Activated CD8-positive, alpha-beta memory T cell treated with anti-CD3 and anti-CD28 coated beads for 36 hours (primary cell): Measurements from ENCODE around the gene TRUB2. TPM values are rescaled to one million over a fixed set of nuclear protein-coding genes. Genes with fewer than 3 reads are reported as not detected.

Experiments
- CTCF ChIA-PET: fragments of 350-600 bp; sonication (Branson Sonifier 250); formaldehyde crosslinking; loops from one replicate; lab custom pipeline; 2021; ENCODE audit warnings: antibody characterized with exemption; lab: Charles Lee
- POLR2A ChIA-PET: fragments of 350-600 bp; sonication (Branson Sonifier 250); formaldehyde crosslinking; loops from one replicate; lab custom pipeline; 2021; ENCODE audit warnings: antibody characterized with exemption; lab: Charles Lee
- total RNA-seq, 2 experiments: library from RNA; stranded (reverse); gene quantifications; one replicate each; pipeline ENCODE4 v1.2.3, GENCODE V29; 2021

TRUB2 gene
- total RNA-seq, 2 experiments from 2014 or later: 45.2 to 47.8 TPM

DNA sequence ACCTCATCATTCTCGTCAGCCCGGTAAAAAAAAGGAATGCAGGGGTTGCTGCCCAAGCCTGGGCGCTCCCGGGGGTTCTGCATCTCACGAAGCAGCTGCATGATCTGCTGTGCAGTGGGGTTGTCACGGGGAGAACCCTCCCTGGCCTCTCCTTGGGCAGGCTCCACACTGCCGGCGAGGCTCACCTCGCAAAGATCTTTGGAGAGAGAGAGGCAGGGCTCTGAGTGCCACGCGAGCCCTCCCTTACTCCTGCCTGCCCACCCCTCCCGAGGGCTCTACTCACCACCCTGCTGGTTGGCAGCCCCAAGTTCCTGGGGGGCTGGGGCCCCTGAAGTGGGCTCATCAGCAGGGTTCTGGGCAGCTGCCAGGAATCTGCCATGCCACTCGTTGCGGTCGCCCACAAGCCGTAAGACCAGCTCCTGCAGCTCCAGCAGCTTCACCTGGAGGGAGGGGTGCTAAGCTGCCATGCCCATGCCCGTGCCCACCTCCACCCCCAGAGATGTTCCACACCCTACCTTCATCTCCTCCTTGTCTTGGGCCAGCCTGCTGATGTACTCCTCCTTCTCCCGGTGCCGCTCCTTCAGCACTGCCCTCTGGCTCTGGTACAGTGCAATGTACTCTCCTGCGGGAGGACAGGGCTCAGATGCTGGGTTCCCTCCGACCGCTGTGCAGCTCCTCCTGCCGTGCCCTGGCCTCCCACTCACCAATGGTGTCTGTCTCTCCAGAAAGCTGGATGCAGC lies 65.0 kb downstream of the TRUB2 start:
- ChIA-PET POLR2A (no interaction called here), CTCF (no interaction called here)

Other genes with a start within 250 kb of the TRUB2 start
- gene PTGES2, start 194.7 kb downstream of the TRUB2 start, total RNA-seq: 10 to 100 TPM; 68.3 to 68.6 TPM
- gene LCN2, start 173.0 kb downstream of the TRUB2 start, total RNA-seq: not detected
- 10 to 100 TPM; 74.3 to 75.8 TPM for gene BBLN, start 162.2 kb downstream of the TRUB2 start, total RNA-seq
- gene CIZ1, start 130.9 kb downstream of the TRUB2 start, total RNA-seq: 100 to 1,000 TPM; 115 to 119 TPM
- under 1 TPM; 0.40 to 0.65 TPM for gene DNM1, start 119.1 kb downstream of the TRUB2 start, total RNA-seq
- 10 to 100 TPM; 34.0 to 35.2 TPM for gene GOLGA2, start 46.4 kb downstream of the TRUB2 start, total RNA-seq
- gene SWI5, start 46.2 kb downstream of the TRUB2 start, total RNA-seq: 10 to 100 TPM; 18.1 to 19.5 TPM
- gene COQ4, start 392 bp upstream of the TRUB2 start, total RNA-seq: 10 to 100 TPM; 47.5 to 52.3 TPM
- 10 to 100 TPM; 37.5 to 39.8 TPM for gene SLC27A4, start 18.1 kb upstream of the TRUB2 start, total RNA-seq
- gene URM1, start 48.9 kb upstream of the TRUB2 start, total RNA-seq: 10 to 100 TPM; 87.5 to 93.8 TPM
- 1 to 10 TPM; 2.2 to 2.3 TPM for gene CERCAM, start 98.4 kb upstream of the TRUB2 start, total RNA-seq
- gene ODF2, start 133.6 kb upstream of the TRUB2 start, total RNA-seq: 10 to 100 TPM; 72.4 to 73.4 TPM
- gene GLE1, start 182.3 kb upstream of the TRUB2 start, total RNA-seq: 10 to 100 TPM; 46.3 to 46.9 TPM
- 100 to 1,000 TPM; 162 to 166 TPM for gene SPTAN1, start 230.1 kb upstream of the TRUB2 start, total RNA-seq